Astrocyte (in vitro differentiated cells and primary cell): Measurements from ENCODE around the gene SAMHD1.

Experiments
- CTCF ChIP-seq: IDR thresholded peaks from 2 replicates; pipeline ENCODE4 v1.5.1; 2011; ENCODE audit warnings: low read depth, mild to moderate bottlenecking, inconsistent platforms, low read length, moderate library complexity; ENCODE audit not compliant: insufficient read depth
- EZH2 ChIP-seq: IDR thresholded peaks from 2 replicates; pipeline ENCODE4 v1.6.1; 2012; ENCODE audit warnings: mild to moderate bottlenecking, low read length, inconsistent platforms; ENCODE audit not compliant: insufficient read depth

DNA sequence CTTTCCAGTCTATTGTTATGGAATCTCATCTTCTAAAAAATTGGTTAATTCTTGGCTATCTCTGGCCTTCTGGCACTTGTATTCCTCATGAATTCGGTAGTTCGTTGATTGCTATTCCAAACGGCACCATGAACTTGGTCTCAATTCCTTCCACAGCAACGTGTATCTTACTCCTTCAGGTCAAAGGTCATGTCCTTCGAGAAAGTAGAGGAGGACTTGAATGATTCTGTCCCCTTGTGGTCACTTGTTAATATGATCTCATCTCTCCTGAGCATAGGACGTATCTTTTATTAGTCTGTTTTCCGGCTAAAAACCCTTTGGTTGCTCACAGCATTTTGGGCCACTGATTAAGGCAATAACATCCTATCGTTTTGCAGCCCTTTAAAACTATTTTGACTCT, 66.2 kb downstream of the SAMHD1 start:
- TF ChIP-seq CTCF (no peak), EZH2 (no peak)
